HG03575 (cell line): Measurements from ENCODE around the gene JPT2.
"Not testable (repeated sequence)": the region's sequence is repeated elsewhere in the genome, so short reads cannot be mapped to it uniquely, and the experiment has no call there.

Source experiments
- ATAC-seq: cut with Tn5 transposase; IDR thresholded peaks from one replicate; pipeline ENCODE4 v1.9.1; 2021; ENCODE audit not compliant: unreplicated experiment, insufficient number of reproducible peaks, low FRiP score; ENCODE audit errors: extremely low read depth

JPT2 gene

GRCh38 chr16:1724491-1724890 lies 46.4 kb downstream of the JPT2 start:
- no peak for ATAC-seq

- ATAC-seq = no peak
These were observed 48.8 kb downstream of the JPT2 start for GRCh38 chr16:1726661-1727502.

- no peak for ATAC-seq
These were observed 49.9 kb downstream of the JPT2 start for GRCh38 chr16:1727651-1728624.

GRCh38 chr16:1729026-1729425 lies 50.9 kb downstream of the JPT2 start:
- no peak for ATAC-seq

GRCh38 chr16:1729445-1729844 lies 51.4 kb downstream of the JPT2 start:
- no peak for ATAC-seq

- no peak for ATAC-seq
These were observed 53.0 kb downstream of the JPT2 start for GRCh38 chr16:1731073-1731472.

- ATAC-seq = no peak
These were observed 53.5 kb downstream of the JPT2 start for GRCh38 chr16:1731603-1732002.

- no peak for ATAC-seq
These were observed 54.0 kb downstream of the JPT2 start for GRCh38 chr16:1732071-1732470.

GRCh38 chr16:1732551-1732987 lies 54.5 kb downstream of the JPT2 start:
- ATAC-seq = not testable (repeated sequence)

GRCh38 chr16:1734123-1734522 lies 56.0 kb downstream of the JPT2 start:
- ATAC-seq = no peak

- no peak for ATAC-seq
These were observed 56.7 kb downstream of the JPT2 start for GRCh38 chr16:1734816-1735215.

GRCh38 chr16:1740234-1740633 lies 62.2 kb downstream of the JPT2 start:
- no peak for ATAC-seq

- no peak for ATAC-seq
These were observed 62.9 kb downstream of the JPT2 start for GRCh38 chr16:1740781-1741490.

- ATAC-seq = no peak
These were observed 63.6 kb downstream of the JPT2 start for GRCh38 chr16:1741553-1742165.

GRCh38 chr16:1743376-1744337 lies 65.6 kb downstream of the JPT2 start:
- ATAC-seq = no peak

- ATAC-seq = no peak
These were observed 66.3 kb downstream of the JPT2 start for GRCh38 chr16:1744338-1744840.

- ATAC-seq = no peak
These were observed 67.3 kb downstream of the JPT2 start for GRCh38 chr16:1745181-1745899.
